Measurements from ENCODE around the gene TARDBP. TPM values are rescaled to one million over a fixed set of nuclear protein-coding genes. Genes with fewer than 3 reads are reported as not detected.

Gene TARDBP
- 54.5 and 79.5 TPM in 2 replicates for total RNA-seq (ENCODE audit: low replicate concordance)

GRCh38 chr1:11012260-11013159, at the start of gene TARDBP:
TSS of gene TARDBP (plus strand) at chr1:11012654. CDS start at chr1:11013728, 1,074 bp downstream.

DNA sequence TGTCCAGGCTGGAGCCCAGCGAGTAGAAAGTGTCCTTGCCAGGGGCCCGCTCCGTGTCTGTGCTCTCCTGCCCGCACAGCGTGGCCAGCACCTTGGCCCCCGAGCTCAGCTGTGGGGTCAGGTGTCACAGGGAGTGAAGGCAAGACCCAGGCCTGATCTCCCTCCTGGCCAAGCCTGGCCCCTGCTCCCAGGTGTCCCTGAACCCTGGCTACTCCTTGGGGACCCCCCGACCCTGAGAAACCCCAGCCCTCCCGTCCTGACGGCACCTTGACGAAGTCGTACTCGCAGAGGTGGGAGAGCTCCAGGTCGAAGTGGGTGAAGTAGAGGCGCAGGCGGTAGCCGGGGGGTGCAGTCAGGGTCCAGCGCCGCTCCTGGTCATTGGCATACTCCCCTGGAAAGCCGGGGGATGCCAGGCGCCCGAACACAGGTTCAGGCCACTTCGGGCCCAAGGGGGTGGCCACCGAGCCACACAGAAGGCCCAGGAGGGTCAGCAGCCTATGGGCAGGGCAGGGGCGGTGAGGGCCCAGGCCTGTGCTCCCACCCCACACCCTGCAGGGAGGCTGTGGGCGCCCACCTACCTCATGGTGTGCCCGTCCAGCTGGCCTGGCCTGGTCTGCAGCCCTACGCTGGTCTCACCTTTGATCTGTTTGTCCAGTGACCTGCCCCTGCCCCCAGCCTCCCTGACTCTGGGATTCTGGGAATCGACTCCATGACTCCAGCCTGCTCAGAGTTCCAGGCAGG, 34.3 kb downstream of the TARDBP start, which contains the start of gene MASP2:
Gene MASP2 (minus strand): TSS at position 615 of the 741 bp plus-strand sequence. CDS start 32 bp downstream, at position 583.

DNA sequence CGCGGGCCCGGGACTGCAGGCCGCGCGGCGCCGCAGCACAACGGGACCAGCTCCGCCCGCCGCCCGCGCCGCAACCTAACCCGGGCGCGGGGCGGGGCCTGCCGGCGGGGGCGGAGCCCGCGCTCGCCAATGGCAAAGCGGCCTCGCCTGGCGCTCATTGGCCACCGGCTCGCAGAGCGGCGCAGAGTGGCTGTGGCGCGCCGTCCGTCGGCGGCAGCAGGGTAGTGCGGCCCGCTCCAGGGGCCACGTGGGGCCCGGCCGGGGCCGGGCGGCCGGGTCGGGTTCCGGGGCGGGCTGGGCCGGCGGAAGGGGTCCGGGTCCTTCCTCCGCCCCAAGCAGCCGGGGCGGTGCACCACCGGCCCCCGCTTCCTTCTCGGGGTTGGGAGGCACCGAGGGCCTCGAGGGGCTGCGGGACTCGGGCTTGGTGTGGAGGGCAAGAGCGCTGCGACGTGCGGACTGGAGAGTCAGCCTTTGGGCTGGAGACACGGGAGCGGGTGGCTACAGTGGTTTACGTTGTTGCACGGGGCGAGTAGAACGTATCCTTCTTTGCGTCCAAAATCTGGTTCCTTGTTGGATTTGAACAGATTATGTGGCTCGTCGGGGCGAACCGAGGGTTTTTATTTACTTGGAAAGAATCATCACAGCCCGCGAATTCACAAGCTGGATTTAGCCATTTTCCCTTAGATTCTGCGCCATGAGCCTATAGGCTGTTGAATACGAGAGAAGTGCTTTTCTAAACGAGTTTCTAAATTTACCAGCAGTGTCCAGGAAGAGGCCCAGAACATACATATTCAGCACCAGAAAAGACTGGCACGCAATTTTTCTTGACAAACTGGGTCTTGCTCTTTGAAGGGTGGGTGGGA, 47.7 kb downstream of the TARDBP start, which contains the start of gene SRM:
Gene SRM (minus strand): TSS at position 51 of the 863 bp plus-strand sequence. CDS start 75 bp downstream, outside the sequence.

Other genes starting within 250 kb of the TARDBP start
- gene CASZ1, start 216.0 kb upstream of the TARDBP start, total RNA-seq (ENCODE audit: low replicate concordance): 0.15 TPM in 1 of 2 replicates, not detected in the other
- not detected in 2 replicates for gene MASP2, start 34.6 kb downstream of the TARDBP start, total RNA-seq (ENCODE audit: low replicate concordance)
- 9.5 and 18.5 TPM in 2 replicates for gene SRM, start 47.4 kb downstream of the TARDBP start, total RNA-seq (ENCODE audit: low replicate concordance)
- gene EXOSC10, start 87.2 kb downstream of the TARDBP start, total RNA-seq (ENCODE audit: low replicate concordance): 21.4 and 33.4 TPM in 2 replicates
- 0.23 TPM in 1 of 2 replicates, not detected in the other for gene ANGPTL7, start 176.7 kb downstream of the TARDBP start, total RNA-seq (ENCODE audit: low replicate concordance)
- gene MTOR, start 249.9 kb downstream of the TARDBP start, total RNA-seq (ENCODE audit: low replicate concordance): 30.3 and 30.8 TPM in 2 replicates